GM19395 (cell line): ENCODE data around the gene C8B.

ENCODE experiments used
- ATAC-seq: cut with Tn5 transposase; IDR thresholded peaks from one replicate; pipeline ENCODE4 v1.9.1; 2021; ENCODE audit warnings: mild to moderate bottlenecking, moderate library complexity; ENCODE audit not compliant: unreplicated experiment

C8B gene

GRCh38 chr1:56973923-56974742 lies 8.3 kb upstream of the C8B start:
- no peak for ATAC-seq

GRCh38 chr1:56972976-56973375 lies 7.2 kb upstream of the C8B start:
- ATAC-seq, result no peak

GRCh38 chr1:56970280-56970679 lies 4.5 kb upstream of the C8B start:
- no peak for ATAC-seq

DNA sequence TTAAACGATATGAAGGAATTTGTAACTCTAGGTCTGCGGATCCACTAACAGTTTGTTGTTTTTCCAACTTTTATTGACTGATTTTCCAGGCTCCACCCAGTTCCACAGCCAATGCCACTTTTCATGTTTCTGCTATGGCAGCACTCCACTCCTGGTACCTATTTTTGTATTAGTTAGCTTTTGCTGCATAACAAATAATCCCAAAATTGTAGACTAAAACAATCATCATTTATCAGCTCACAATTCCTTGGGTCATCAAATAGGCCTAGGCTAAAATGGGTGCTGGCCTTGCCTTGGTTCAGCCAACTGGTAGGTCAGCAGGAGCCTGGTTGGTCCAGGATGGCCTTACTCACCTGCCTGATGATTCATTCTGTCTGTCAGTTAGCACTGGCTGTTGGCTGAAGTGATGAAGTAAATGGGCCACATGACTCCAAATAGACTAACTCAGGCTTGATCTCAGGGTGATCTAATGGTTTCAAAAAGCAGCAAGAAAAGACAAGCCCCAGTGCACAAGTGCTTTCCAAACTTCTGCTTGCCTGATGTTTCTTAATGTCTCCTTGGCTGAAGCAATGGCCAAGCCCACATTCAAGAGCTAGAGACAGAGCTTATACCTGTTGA lies 3.2 kb upstream of the C8B start:
- ATAC-seq, result no peak

GRCh38 chr1:56967900-56968832 lies 2.4 kb upstream of the C8B start:
- no peak for ATAC-seq

GRCh38 chr1:56967355-56967754 lies 1.5 kb upstream of the C8B start:
- no peak for ATAC-seq

DNA sequence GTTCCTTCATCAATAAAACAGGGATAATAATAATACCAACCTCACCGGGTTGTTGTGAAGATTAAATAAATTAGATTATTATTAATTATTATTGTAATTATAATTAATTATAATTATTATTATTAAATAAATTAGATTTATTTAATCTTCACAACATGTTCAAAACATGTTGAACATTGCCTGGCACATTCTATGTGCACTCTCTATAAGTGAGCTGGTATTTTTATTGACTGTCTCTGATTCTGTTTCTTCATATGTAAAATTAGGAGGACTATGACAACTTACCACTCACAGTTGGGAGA lies 834 bp upstream of the C8B start:
- no peak for ATAC-seq

DNA sequence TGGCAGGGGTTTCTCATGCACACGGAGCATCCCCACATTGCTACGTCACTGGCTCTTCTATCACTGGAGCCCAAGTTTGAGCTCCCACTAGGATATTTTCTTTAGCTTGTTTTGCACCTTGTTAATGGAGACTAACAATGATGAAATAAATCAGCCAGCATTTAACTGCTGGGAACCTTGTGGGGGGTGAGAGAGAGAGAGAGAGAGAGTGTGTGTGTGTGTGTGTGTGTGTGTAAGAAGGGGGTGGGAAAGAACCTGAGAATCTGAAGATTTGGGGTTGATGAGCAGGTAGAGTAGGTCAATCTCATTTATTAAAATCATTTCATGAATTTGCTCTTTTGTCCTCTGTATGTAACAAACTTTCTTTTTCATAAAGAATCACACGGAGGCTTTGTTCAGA lies 624 bp downstream of the C8B start:
- ATAC-seq, result no peak

DNA sequence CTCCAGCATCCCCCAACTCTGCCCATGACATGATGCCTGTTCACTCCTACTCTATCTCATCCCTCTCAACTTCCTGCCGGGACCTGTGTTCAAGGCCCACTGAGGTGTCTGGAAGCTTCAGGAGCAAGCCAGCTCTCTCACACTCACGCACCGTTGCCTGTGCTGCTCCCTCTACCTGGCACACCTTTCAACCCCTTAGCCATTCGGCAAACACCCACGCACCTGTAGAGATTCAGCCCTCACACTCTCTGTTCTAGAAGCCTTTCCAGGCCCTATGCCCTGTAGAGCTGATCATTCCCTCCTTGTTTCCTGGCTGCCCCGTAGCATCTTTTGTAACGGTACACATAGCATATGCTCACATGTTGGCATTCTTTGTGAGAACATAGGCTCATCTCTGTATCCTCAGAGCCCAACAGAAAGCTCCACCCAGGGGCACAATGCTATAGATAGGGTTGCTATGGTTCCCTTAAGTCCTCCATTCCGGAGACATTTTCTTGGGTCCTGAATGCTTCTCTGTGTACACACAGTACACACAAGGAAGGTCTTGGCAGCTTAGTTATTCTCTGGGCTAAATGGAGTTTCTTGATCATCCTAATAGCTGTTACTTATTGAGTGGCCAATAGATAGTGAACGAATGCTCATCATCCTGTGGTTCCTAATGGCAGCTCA lies 1.3 kb downstream of the C8B start:
- ATAC-seq, result no peak

- no peak for ATAC-seq
Measured at GRCh38 chr1:56963667-56964066, 2.1 kb downstream of the C8B start.

DNA sequence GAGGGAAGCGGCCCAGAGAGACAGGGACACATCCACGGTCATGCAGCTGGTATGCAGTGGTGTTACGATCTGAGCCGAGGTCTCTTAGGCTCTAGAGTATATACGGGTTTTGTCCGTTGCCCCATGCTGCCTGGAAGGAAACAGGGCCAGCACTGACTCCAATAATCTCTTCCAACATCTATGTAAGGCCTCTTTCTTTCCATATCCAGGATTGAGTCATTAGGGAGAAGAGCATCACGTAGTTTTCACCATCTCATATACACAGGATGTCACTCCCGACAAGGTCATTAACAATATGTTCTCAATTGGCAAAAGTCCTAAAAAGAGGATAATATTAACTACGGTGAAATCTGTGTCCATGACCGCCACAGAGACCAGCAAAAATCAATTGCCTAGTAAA lies 4.4 kb downstream of the C8B start:
- ATAC-seq, result no peak

GRCh38 chr1:56958526-56958925 lies 7.3 kb downstream of the C8B start:
- no peak for ATAC-seq

GRCh38 chr1:56957931-56958330 lies 7.9 kb downstream of the C8B start:
- no peak for ATAC-seq

DNA sequence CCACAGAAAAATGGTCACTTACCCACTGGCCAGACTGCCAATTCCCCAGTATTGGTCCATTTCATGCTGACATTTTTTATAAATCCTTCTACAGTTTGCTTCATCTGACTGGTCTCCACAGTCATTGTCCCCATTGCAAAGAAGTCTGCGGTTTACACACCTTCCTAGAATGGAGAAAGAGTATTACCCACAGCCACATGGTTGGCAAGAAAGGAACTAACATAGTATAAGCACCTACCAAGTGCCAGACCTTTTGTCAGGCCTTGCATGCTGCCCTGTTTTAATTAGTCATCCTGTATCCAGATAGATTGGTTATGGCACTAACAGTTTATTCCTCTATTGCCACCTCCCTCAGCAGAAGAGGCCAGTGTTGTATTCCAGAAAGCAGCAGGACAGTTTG lies 11.2 kb downstream of the C8B start:
- no peak for ATAC-seq

- ATAC-seq, result no peak
Measured at GRCh38 chr1:56953386-56953785, 12.4 kb downstream of the C8B start.

GRCh38 chr1:56952501-56952900 lies 13.3 kb downstream of the C8B start:
- ATAC-seq, result no peak

- ATAC-seq, result no peak
Measured at GRCh38 chr1:56948403-56949023, 17.3 kb downstream of the C8B start.

GRCh38 chr1:56940039-56940438 lies 25.8 kb downstream of the C8B start:
- ATAC-seq, result no peak

DNA sequence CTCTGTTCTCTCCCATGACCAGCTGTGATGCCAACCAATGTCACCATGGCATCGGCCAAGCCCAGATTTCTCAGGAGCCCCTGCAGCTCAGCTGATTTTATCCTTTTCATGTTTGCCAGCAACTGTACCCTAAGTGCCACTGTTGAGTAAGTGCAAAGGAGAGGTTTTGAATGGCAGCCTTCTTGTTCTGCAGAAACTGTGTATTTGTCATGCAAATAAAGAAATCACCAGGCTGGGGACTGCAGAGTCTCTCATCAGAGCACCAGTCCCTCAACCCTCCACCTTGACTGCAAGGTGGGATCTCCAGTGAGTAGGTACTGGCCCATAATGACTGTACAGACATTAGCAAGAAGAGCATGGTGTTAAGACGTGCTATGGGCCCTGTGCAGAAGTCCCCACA lies 26.6 kb downstream of the C8B start:
- ATAC-seq, result no peak

DNA sequence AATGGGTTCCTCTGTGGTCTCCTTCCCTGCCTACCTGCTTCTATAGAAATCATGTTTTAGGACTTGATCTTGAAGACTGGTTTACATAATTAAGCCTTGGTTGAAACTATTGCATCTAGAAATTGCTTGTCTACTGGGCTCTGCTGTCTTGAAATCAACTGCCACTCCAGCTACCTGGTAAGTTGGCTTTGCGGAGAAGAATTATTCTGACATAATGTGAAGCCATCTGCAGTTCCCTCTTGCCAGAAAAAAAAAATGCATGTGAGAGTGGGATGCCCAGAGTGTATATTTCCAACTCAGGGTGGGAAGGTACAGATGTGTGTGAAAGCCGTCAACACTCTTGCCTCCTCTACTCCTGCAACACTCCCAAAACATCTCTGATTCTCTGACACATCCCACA lies 27.2 kb downstream of the C8B start:
- no peak for ATAC-seq
